HCT116 (cell line): ENCODE measurements around the gene IGSF6. TPM values are rescaled to one million over a fixed set of nuclear protein-coding genes. Genes with fewer than 3 reads are reported as not detected.

Experiments
- ATAC-seq: fragments of 200-7000 bp; cut with Tn5 transposase; 2 replicates; pipeline ENCODE4 v1.9.1; 2020; ENCODE audit warnings: mild to moderate bottlenecking, moderate library complexity
- BruUV-seq: library from RNA; stranded (reverse); fragments of 400-500 nt; replicated peaks from 2 replicates; lab custom pipeline; 2021; lab: Mats Ljungman, UMichigan
- CTCF ChIA-PET: fragments of 300-600 bp; sonication (Branson Sonifier 250); formaldehyde crosslinking; loops from one replicate; lab custom pipeline; 2021; ENCODE audit warnings: antibody characterized with exemption; lab: Charles Lee
- POLR2A ChIA-PET: fragments of 300-600, 350-600 bp; sonication (Branson Sonifier 250); formaldehyde crosslinking; loops from one replicate; lab custom pipeline; 2021; ENCODE audit warnings: antibody characterized with exemption; lab: Charles Lee
- RAD21 ChIA-PET, 2 experiments: fragments of 300-600 bp; sonication (Branson Sonifier 250); formaldehyde crosslinking; loops; one replicate each; lab custom pipeline; 2023; ENCODE audit warnings: low total read pairs in 2 of 2; ENCODE audit not compliant: uncharacterized antibody in 2 of 2, unreplicated experiment in 2 of 2, low non-redundant PET in 1 of 2; lab: Charles Lee
- DNase-seq: peaks from one replicate; pipeline ENCODE4 v3.0.0-alpha.2; 2010; ENCODE audit warnings: low read depth, low spot score
- H2AFZ ChIP-seq: fragments of 200-600 bp; shearing (Covaris generic), sonication (generic); 2 replicates; pipeline ENCODE4 v1.6.1; 2017; ENCODE audit warnings: low read depth, mixed run types, mixed read lengths, antibody characterized with exemption, low read length; ENCODE audit not compliant: poor library complexity, severe bottlenecking
- H3K27ac ChIP-seq: 2 replicates; pipeline ENCODE4 v1.5.1; 2012; ENCODE audit warnings: low read depth, low read length
- H3K27me3 ChIP-seq: fragments of 200-600 bp; sonication (generic); 2 replicates; pipeline ENCODE4 v1.6.1; 2016; ENCODE audit warnings: mixed run types, low read length, mixed read lengths; ENCODE audit not compliant: insufficient read depth
- H3K36me3 ChIP-seq, 2 experiments: fragments of 200-500 bp in 1 of 2; fragments of 200-600 bp in 1 of 2; sonication (Bioruptor generic) in 1 of 2; sonication (generic) in 1 of 2; 2 replicates each; pipeline versions ENCODE4 v1.5.1 to v1.6.1; 2014 to 2016; ENCODE audit warnings: low read length in 2 of 2, inconsistent platforms in 1 of 2, mixed read lengths in 1 of 2, mixed run types in 1 of 2; ENCODE audit not compliant: insufficient read depth in 2 of 2, control insufficient read depth in 1 of 2
- H3K4me1 ChIP-seq, 2 experiments: fragments of 200-600 bp in 1 of 2; sonication (generic) in 1 of 2; 2 replicates each; pipeline versions ENCODE4 v1.5.1 to v1.6.1; 2012 to 2017; ENCODE audit warnings: low read length in 2 of 2, inconsistent platforms in 1 of 2, mild to moderate bottlenecking in 1 of 2, mixed read lengths in 1 of 2, mixed run types in 1 of 2, moderate library complexity in 1 of 2; ENCODE audit not compliant: insufficient read depth in 2 of 2, control insufficient read depth in 1 of 2
- H3K4me2 ChIP-seq: fragments of 200-600 bp; sonication (generic); 2 replicates; pipeline ENCODE4 v1.6.1; 2017; ENCODE audit warnings: mixed run types, low read length, mixed read lengths
- H3K4me3 ChIP-seq, 2 experiments: fragments of 200-600 bp in 1 of 2; sonication (generic) in 1 of 2; replicated peaks in 1 of 2; 2 replicates each; pipeline ENCODE4 v1.5.1; 2011 to 2016; ENCODE audit warnings: low read length in 2 of 2, control low read depth in 1 of 2, low read depth in 1 of 2, mild to moderate bottlenecking in 1 of 2, mixed read lengths in 1 of 2, mixed run types in 1 of 2
- H3K79me2 ChIP-seq: fragments of 200-600 bp; sonication (generic); 2 replicates; pipeline ENCODE4 v1.6.1; 2017; ENCODE audit warnings: mild to moderate bottlenecking, mixed run types, low read length, moderate library complexity, mixed read lengths; ENCODE audit not compliant: insufficient read depth
- H3K9ac ChIP-seq: fragments of 200-600 bp; sonication (generic); 2 replicates; pipeline ENCODE4 v1.6.1; 2016; ENCODE audit warnings: low read length, mixed read lengths
- H3K9me2 ChIP-seq: fragments of 200-600 bp; sonication (generic), shearing (Covaris generic); 2 replicates; pipeline ENCODE4 v1.6.1; 2017; ENCODE audit warnings: mixed run types, mild to moderate bottlenecking, moderate library complexity; ENCODE audit not compliant: insufficient read depth
- H3K9me3 ChIP-seq, 2 experiments: fragments of 200-500 bp in 1 of 2; fragments of 200-600 bp in 1 of 2; sonication (Bioruptor generic) in 1 of 2; sonication (generic) in 1 of 2; 2 replicates each; pipeline ENCODE4 v1.6.1; 2014 to 2017; ENCODE audit warnings: low read length in 2 of 2, mixed read lengths in 2 of 2, inconsistent platforms in 1 of 2, low read depth in 1 of 2, mild to moderate bottlenecking in 1 of 2, mixed run types in 1 of 2, moderate library complexity in 1 of 2; ENCODE audit not compliant: control insufficient read depth in 1 of 2, insufficient read depth in 1 of 2
- H4K20me1 ChIP-seq: fragments of 200-600 bp; sonication (generic), shearing (Covaris generic); 2 replicates; pipeline ENCODE4 v1.6.1; 2017; ENCODE audit warnings: mixed run types, mild to moderate bottlenecking, moderate library complexity; ENCODE audit not compliant: insufficient read depth
- ELF1 ChIP-seq: IDR thresholded peaks from 2 replicates; pipeline ENCODE4 v1.6.1; 2012; ENCODE audit warnings: low read depth, borderline replicate concordance
- RAD21 ChIP-seq: IDR thresholded peaks from 2 replicates; pipeline ENCODE4 v1.6.1; 2012; ENCODE audit warnings: low read depth, mild to moderate bottlenecking
- REST ChIP-seq: IDR thresholded peaks from 2 replicates; pipeline ENCODE4 v1.6.1; 2012; ENCODE audit warnings: low read depth
- intact Hi-C: fragments of 100-400 bp; cut with micrococcal nuclease; formaldehyde crosslinking; loops from 2 replicates; pipeline ENCODE4 v1.10.0; 2022
- total RNA-seq: library from RNA; stranded (reverse); gene quantifications from one replicate; pipeline ENCODE4 v1.2.1, GENCODE V29; 2021; ENCODE audit not compliant: unreplicated experiment

The IGSF6 gene
- total RNA-seq, 1 experiment from 2014 or later: not detected

GRCh38 chr16:21685034-21685455 lies 32.6 kb upstream of the IGSF6 start:
- CTCF ChIA-PET: no interaction called here

More at GRCh38 chr16:21685034-21685455, 32.6 kb upstream of the IGSF6 start:
- H3K4me1 ChIP-seq: no peaks in the 10 kb centered on the region
- peak; percentile 35; the same call in 1 of the 2 replicates for TF ChIP-seq REST
- TF ChIP-seq RAD21: no peak
- no peak for TF ChIP-seq ELF1
- no peak overlapping the region for H2AFZ ChIP-seq
- intact Hi-C loops: no loop called here
- ATAC-seq (no peak), DNase-seq (no peak)
- H3K9me2 ChIP-seq: no peaks in the 10 kb centered on the region
- ChIA-PET RAD21 (no interaction called here), POLR2A (no interaction called here)
- no TSS peak for BruUV-seq
- H4K20me1 ChIP-seq: no peaks in the 10 kb centered on the region
- no peaks in the 10 kb centered on the region for H3K27me3 ChIP-seq
- no peaks in the 10 kb centered on the region for H3K79me2 ChIP-seq
- H3K4me2 ChIP-seq: no peak overlapping the region
- H3K9ac ChIP-seq: no peak overlapping the region
- H3K36me3 ChIP-seq: no peaks in the 10 kb centered on the region
- no peak overlapping the region for H3K4me3 ChIP-seq
- no peaks in the 10 kb centered on the region for H3K9me3 ChIP-seq
- no peak overlapping the region for H3K27ac ChIP-seq
